Brain pericyte (primary cell): ENCODE results near the gene ZNF107.
"Not testable (repeated sequence)": the region's sequence is repeated elsewhere in the genome, so short reads cannot be mapped to it uniquely, and the experiment has no call there.

ENCODE experiments used
- DNase-seq: peaks from one replicate; pipeline ENCODE4 v3.0.0-alpha.2; 2012; ENCODE audit warnings: low read depth, low spot score

ZNF107 gene

DNA sequence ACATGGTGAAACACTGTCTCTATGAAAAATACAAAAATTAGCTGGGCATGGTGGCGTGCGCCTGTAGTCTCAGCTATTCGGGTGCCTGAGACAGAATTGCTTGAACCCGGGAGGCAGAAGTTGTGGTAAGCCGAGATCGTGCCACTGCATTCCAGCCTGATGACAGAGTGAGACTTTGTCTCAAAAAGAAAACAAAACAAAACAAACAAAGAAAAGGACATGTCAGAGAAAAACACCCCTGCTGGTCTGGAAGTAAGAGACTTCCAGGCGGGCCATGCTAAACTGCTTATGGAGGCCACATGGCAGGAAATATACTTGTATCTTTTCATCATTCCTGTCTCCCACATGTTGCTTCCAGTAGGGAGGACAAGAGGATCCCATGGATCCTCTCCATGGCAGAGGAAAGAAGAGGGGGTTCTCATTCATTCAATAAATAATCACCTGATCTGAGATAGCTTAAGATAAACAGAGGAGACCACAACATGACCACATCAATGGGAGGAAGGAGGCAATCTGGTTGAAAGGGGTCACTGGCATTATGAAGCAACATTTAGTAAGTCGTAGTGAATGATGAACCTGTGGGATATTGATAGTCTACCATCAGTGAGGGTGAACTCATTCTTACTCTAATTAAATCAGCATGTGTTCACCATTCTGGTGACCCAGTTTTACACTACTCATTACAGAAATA is 67.8 kb downstream of the ZNF107 start:
- DNase-seq = no peak

DNA sequence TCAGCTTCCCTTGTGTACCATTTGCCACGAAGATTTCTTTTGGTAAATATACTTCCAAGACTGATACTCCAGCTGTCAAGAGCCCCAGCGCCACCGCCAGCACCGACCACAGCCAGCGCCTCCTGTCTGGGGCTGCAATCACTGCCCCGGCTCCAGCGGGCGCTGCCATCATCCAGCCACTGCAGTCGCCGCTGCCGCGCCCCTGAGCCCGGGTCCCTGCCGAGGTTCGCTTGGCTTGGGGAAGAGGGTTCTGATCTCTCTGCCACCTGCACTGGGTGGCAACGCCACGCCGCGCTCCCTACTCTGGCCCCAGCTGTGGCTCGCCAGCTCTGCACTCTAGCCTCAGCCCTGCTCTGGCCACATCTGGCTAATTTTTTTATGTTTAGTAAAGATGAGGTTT is 70.6 kb downstream of the ZNF107 start:
- no peak for DNase-seq

DNA sequence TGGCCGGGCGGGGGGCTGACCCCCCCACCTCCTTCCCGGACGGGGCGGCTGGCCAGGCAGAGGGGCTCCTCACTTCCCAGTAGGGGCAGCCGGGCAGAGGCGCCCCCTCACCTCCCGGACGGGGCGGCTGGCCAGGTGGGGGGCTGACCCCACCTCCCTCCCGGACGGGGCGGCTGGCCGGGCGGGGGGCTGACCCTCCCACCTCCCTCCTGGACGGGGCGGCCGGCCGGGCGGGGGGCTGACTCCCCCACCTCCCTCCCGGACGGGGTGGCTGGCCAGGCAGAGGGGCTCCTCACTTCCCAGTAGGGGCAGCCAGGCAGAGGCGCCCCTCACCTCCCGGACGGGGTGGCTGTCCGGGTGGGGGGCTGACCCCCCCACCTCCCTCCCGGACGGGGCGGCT is 72.5 kb downstream of the ZNF107 start:
- DNase-seq = not testable (repeated sequence)

DNA sequence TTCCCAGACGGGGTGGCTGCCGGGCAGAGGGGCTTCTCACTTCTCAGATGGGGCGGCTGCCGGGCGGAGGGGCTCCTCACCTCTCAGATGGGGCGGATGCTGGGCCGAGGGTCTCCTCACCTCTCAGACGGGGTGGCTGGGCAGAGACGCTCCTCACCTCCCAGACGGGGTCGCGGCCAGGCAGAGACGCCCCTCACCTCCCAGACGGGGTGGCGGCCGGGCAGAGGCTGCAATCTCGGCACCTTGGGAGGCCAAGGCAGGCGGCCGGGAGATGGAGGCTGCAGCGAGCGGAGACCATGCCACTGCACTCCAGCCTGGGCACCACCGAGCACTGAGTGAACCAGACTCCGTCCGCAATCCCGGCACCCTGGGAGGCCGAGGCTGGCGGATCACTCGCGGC is 73.0 kb downstream of the ZNF107 start:
- DNase-seq = not testable (repeated sequence)

DNA sequence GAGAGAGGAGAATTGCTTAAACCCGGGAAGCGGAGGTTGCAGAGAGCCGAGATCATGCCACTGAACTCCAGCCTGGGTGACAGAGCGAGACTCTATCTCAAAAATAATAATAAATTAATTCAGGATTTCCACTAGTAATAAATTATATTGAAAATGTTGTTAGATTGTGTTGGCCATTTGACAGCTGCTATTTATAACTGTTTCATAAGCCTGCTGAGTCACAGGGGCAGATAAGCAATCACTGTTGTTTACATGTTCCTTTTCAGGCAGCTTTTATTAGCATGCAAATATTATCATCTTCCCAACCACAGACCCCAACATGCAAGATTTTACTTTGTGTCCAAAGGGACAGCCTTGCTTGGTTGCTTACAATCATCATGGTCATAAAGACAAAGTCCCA is 78.7 kb downstream of the ZNF107 start:
- no peak for DNase-seq

DNA sequence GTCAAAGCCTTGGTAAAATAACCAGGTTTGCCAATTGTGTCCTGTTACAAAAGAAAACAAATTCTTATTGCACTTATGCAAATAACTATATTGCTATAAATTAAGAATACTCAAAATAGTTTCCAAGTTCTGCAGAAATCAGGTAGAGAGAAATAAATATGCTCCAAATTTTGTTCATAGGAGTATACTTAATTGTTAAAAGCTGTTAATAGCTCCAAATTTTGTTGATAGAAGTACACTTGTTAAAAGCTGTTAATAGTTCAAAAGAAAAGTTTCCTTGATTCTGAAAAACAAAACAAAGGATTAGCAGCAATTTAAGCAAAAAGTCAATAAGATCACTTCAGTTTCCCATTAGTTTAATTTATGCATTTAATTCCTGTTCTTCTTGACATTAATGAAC is 81.9 kb downstream of the ZNF107 start:
- no peak for DNase-seq

DNA sequence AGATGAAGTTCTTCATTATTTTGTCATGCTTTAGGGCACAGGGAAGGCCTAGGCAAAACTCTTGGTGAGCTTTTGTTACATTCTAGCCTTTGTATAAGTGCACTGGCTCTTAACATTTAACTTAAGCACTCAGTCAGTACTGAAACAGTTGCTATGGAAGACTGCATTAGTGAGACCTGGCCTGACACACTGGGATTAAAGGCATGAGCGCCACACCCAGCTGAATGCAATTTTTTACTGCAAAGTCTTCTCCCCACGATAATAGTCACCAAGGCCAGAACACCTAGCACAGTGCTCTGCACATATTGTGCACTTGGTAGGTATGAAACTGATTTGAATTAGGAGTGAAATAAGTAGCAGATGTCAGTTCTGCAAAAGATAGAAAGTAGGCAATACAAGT is 87.1 kb downstream of the ZNF107 start:
- no peak for DNase-seq

DNA sequence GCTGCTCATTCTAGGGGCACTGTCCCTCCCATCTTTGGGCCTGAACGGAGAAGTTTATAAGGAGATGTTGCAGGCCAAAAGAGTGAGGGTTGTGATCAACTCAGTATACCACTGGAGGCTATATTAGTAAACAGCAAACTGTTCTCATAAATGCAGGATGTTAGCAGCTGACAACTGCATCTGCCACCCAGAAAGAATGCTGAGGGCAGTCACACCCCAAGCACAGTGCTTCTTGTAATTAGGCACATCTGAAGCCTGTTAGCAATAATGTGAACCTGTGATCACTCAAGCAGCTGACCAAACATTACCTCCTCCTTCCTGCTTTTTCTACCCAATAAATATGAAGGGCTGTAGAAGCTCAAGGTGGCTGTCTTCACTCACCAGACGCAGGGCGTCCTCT is 89.9 kb downstream of the ZNF107 start:
- DNase-seq = no peak

DNA sequence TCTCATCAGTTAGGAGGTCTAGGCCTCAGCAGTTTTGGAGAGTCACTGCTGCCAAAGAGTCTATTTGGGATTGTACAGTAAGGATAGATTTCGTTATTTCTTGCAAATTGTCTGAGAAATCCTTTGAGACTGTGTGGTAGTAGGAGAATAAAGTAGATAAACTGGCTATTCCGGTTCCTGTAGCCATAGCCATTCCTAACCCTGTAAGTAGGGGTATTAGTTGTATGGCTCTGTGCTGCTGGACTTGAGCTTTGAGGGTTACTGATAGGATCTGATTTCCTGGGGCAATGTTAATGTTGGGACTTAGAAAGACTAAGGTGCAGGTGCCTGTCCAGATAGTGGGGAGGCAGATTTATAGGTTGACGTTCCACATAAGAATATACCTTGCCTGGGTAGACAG is 92.2 kb downstream of the ZNF107 start:
- no peak for DNase-seq
